Neuronal stem cell (in vitro differentiated cells): Measurements from ENCODE around the gene IGFL3.
A peak's percentile ranks its signal among the peaks of the same experiment; 100 is the strongest.

Experiments
- DNase-seq: peaks from one replicate; pipeline ENCODE4 v3.0.0-alpha.2; 2013; ENCODE audit warnings: low spot score
- H2AFZ ChIP-seq: one replicate; pipeline ENCODE4 v1.6.1; 2013; ENCODE audit warnings: mild to moderate bottlenecking, low read length, inconsistent platforms
- H2AK5ac ChIP-seq: 2 replicates; pipeline ENCODE4 v1.6.1; 2013; ENCODE audit warnings: low read depth, mild to moderate bottlenecking, inconsistent platforms, low read length, moderate library complexity, mixed read lengths
- H2BK120ac ChIP-seq: 2 replicates; pipeline ENCODE4 v1.6.1; 2013; ENCODE audit warnings: low read depth, mild to moderate bottlenecking, inconsistent platforms, low read length, moderate library complexity, mixed read lengths
- H2BK12ac ChIP-seq: one replicate; pipeline ENCODE4 v1.6.1; 2013; ENCODE audit warnings: low read length, inconsistent platforms
- H2BK15ac ChIP-seq: 2 replicates; pipeline ENCODE4 v1.6.1; 2013; ENCODE audit warnings: mild to moderate bottlenecking, low read length, inconsistent platforms, mixed read lengths
- H2BK5ac ChIP-seq: one replicate; pipeline ENCODE4 v1.6.1; 2013; ENCODE audit warnings: inconsistent platforms, mild to moderate bottlenecking, low read length, moderate library complexity
- H3K14ac ChIP-seq: one replicate; pipeline ENCODE4 v1.6.1; 2013; ENCODE audit warnings: low read length, inconsistent platforms
- H3K18ac ChIP-seq: 2 replicates; pipeline ENCODE4 v1.6.1; 2013; ENCODE audit warnings: low read length, inconsistent platforms
- H3K23ac ChIP-seq: 2 replicates; pipeline ENCODE4 v1.6.1; 2013; ENCODE audit warnings: low read depth, mild to moderate bottlenecking, mixed read lengths, low read length, inconsistent platforms; ENCODE audit not compliant: poor library complexity
- H3K27ac ChIP-seq: replicated peaks from 3 replicates; pipeline ENCODE4 v1.5.1; 2013; ENCODE audit warnings: low read length, inconsistent platforms
- H3K27me3 ChIP-seq, 3 experiments: 2 replicates each; pipeline ENCODE4 v1.6.1; 2013; ENCODE audit warnings: low read length in 3 of 3, mild to moderate bottlenecking in 2 of 3, inconsistent platforms in 1 of 3, low read depth in 1 of 3, mixed read lengths in 1 of 3, moderate library complexity in 1 of 3; ENCODE audit not compliant: control insufficient read depth in 3 of 3, insufficient read depth in 3 of 3
- H3K36me3 ChIP-seq, 2 donors: replicated peaks in 1 of 2; 2 replicates each; pipeline ENCODE4 v1.6.1; 2013; ENCODE audit warnings: low read length in 2 of 2; ENCODE audit not compliant: control insufficient read depth in 2 of 2, insufficient read depth in 2 of 2
- H3K4ac ChIP-seq: 2 replicates; pipeline ENCODE4 v1.6.1; 2013; ENCODE audit warnings: inconsistent platforms, mild to moderate bottlenecking, low read length, moderate library complexity
- H3K4me1 ChIP-seq, 2 donors: 1 replicate in 1 of 2; 2 replicates in 1 of 2; pipeline ENCODE4 v1.6.1; 2013; ENCODE audit warnings: low read length in 2 of 2, low read depth in 1 of 2; ENCODE audit not compliant: control insufficient read depth in 2 of 2, insufficient read depth in 1 of 2
- H3K4me2 ChIP-seq: one replicate; pipeline ENCODE4 v1.6.1; 2013; ENCODE audit warnings: mild to moderate bottlenecking, low read length, inconsistent platforms; ENCODE audit not compliant: insufficient read depth, poor library complexity, severe bottlenecking
- H3K4me3 ChIP-seq, 2 donors: 2 replicates each; pipeline ENCODE4 v1.5.1; 2013; ENCODE audit warnings: low read length in 2 of 2, mild to moderate bottlenecking in 2 of 2, inconsistent platforms in 1 of 2, moderate library complexity in 1 of 2
- H3K79me1 ChIP-seq: one replicate; pipeline ENCODE4 v1.6.1; 2013; ENCODE audit warnings: low read depth, mild to moderate bottlenecking, inconsistent platforms, low read length, moderate library complexity
- H3K9ac ChIP-seq: one replicate; pipeline ENCODE4 v1.6.1; 2013; ENCODE audit warnings: mild to moderate bottlenecking, low read depth, low read length, inconsistent platforms; ENCODE audit not compliant: poor library complexity
- H3K9me3 ChIP-seq, 2 donors: replicated peaks in 1 of 2; 2 replicates each; pipeline versions ENCODE3 to v1.6.1; 2013; ENCODE audit warnings: low read length in 2 of 2, mild to moderate bottlenecking in 2 of 2, inconsistent platforms in 1 of 2, low read depth in 1 of 2, mixed read lengths in 1 of 2, moderate library complexity in 1 of 2; ENCODE audit not compliant: control insufficient read depth in 2 of 2, insufficient read depth in 1 of 2
- H4K8ac ChIP-seq: one replicate; pipeline ENCODE4 v1.6.1; 2013; ENCODE audit warnings: low read depth, mild to moderate bottlenecking, inconsistent platforms, low read length, moderate library complexity
- H4K91ac ChIP-seq: one replicate; pipeline ENCODE4 v1.6.1; 2013; ENCODE audit warnings: low read length, low read depth, mild to moderate bottlenecking, inconsistent platforms; ENCODE audit not compliant: poor library complexity
- WGBS, 2 donors: extraction: QIAGEN DNeasy Blood & Tissue Kit; methylation state at CpG; one replicate each; pipeline ENCODE4 v1.1.7; 2013; ENCODE audit warnings: missing lambda C conversion rate in 2 of 2, mixed read lengths in 1 of 2; ENCODE audit not compliant: insufficient read length in 2 of 2, insufficient replicate concordance in 1 of 2; ENCODE audit errors: extremely low coverage in 2 of 2; 5-methylcytosine and 5-hydroxymethylcytosine counted together

The IGFL3 gene

DNA sequence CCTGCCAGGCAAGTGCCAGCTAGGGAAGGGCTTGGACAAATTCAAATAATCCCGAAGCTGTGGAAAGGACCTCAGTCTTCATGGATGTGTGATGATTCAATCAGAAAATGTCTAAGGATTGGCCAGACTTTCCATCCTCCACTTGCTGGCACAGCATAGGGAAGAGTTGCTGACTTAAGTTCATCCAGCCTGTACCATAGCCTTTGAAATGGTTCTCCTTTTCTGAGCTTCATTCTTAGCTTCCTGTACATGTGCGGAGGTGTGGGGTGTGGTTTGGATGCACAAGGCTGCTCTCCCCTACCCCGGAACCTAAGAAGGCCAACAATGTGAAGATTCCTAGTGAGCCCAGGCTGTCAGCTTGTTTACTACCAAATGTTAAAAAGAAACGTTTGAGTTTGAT is 959 bp upstream of the IGFL3 start:
- no peak overlapping the region for H2BK5ac ChIP-seq
- H2BK15ac ChIP-seq = no peak overlapping the region
- peaks cover 0 to 10% (median 0%) of the 10 kb centered on the region in 3 experiments for H3K27me3 ChIP-seq
- no peaks in the 10 kb centered on the region for H3K9me3 ChIP-seq
- H3K4me3 ChIP-seq = no peak overlapping the region
- H2AFZ ChIP-seq = no peak overlapping the region
- H3K23ac ChIP-seq = no peak overlapping the region
- DNase-seq = no peak
- H4K91ac ChIP-seq = no peak overlapping the region
- no peak overlapping the region for H3K18ac ChIP-seq
- no CpG with 5 or more reads among the region's 4 CpGs for WGBS, 2 donors
- peaks cover 2 to 3% of the 10 kb centered on the region in 2 donors for H3K4me1 ChIP-seq
- H3K14ac ChIP-seq = no peak overlapping the region
- H3K79me1 ChIP-seq = no peaks in the 10 kb centered on the region
- H4K8ac ChIP-seq = no peak overlapping the region
- no peak overlapping the region for H3K4ac ChIP-seq
- H3K4me2 ChIP-seq = no peak overlapping the region
- H2AK5ac ChIP-seq = no peak overlapping the region
- no peak overlapping the region for H2BK12ac ChIP-seq
- no peak overlapping the region for H2BK120ac ChIP-seq
- no peak overlapping the region for H3K27ac ChIP-seq
- no peaks in the 10 kb centered on the region for H3K36me3 ChIP-seq
- H3K9ac ChIP-seq = no peak overlapping the region

DNA sequence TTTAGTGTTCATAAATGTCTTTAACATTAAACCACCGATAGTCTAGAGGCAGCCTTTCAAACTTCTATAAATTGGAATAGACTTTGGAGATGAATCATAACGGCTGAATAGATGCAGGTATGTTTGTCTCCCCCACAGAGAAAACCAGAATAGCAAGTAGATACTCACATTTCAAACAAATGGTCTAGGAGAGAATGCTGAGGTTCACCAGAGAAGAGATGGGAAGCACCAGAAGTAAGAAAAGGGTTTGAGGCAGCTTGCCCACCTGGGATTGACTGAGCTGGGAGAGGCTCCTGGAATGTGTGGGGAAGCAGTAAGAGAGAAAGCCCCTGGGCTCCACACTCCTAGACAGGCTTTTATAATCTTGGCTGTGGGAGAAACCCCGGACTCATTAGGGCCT is 6.4 kb downstream of the IGFL3 start:
- peaks cover 5 to 7% of the 10 kb centered on the region in 2 donors for H3K9me3 ChIP-seq
- H3K23ac ChIP-seq = no peak overlapping the region
- H3K4me3 ChIP-seq = no peak overlapping the region
- no peak overlapping the region for H3K18ac ChIP-seq
- no peak overlapping the region for H3K4me2 ChIP-seq
- no peak for DNase-seq
- H3K27me3 ChIP-seq = peaks cover 0 to 5% (median 0%) of the 10 kb centered on the region in 3 experiments
- H2BK12ac ChIP-seq = no peak overlapping the region
- H4K91ac ChIP-seq = no peak overlapping the region
- WGBS, 2 donors = no CpG with 5 or more reads among the region's 3 CpGs
- H3K79me1 ChIP-seq = no peaks in the 10 kb centered on the region
- no peaks in the 10 kb centered on the region for H3K36me3 ChIP-seq
- H3K27ac ChIP-seq = no peak overlapping the region
- no peak overlapping the region for H3K14ac ChIP-seq
- no peak overlapping the region for H3K9ac ChIP-seq
- no peak overlapping the region for H2AFZ ChIP-seq
- no peak overlapping the region for H2BK15ac ChIP-seq
- H2BK120ac ChIP-seq = no peak overlapping the region
- no peak overlapping the region for H2AK5ac ChIP-seq
- peaks cover 6 to 7% of the 10 kb centered on the region in 2 donors for H3K4me1 ChIP-seq
- H4K8ac ChIP-seq = no peak overlapping the region
- no peak overlapping the region for H3K4ac ChIP-seq
- no peak overlapping the region for H2BK5ac ChIP-seq

DNA sequence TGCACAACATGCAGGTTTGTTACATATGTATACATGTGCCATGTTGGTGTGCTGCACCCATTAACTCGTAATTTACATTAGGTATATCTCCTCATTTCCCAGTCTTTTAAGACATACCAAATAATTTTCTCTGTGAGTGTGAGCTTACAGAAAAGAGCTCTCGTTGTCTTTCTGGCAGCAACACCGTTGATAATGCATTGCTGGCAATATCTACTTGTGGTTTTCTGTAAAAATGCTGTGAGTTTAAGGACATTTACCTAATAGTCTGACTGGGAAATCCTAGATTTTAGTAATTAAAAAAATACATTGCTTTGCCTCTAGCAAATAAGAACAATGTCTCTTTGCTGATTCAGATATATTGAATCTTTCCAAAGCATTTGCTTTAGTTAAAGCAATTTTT is 8.4 kb downstream of the IGFL3 start:
- Histone ChIP-seq H3K36me3 (no peaks in the 10 kb centered on the region), H3K23ac (no peak overlapping the region), H3K79me1 (no peaks in the 10 kb centered on the region), H3K18ac (no peak overlapping the region), H3K9ac (no peak overlapping the region), H3K4ac (no peak overlapping the region), H3K4me2 (no peak overlapping the region), H3K9me3 (peaks cover 5 to 7% of the 10 kb centered on the region in 2 donors), H2BK5ac (no peak overlapping the region), H2AK5ac (no peak overlapping the region), H2BK15ac (no peak overlapping the region), H4K91ac (no peak overlapping the region), H2BK12ac (no peak overlapping the region), H3K27me3 (peaks cover 0 to 13% (median 0%) of the 10 kb centered on the region in 3 experiments), H3K14ac (no peak overlapping the region), H3K4me3 (no peak overlapping the region), H4K8ac (no peak overlapping the region), H2AFZ (no peak overlapping the region), H3K27ac (no peak overlapping the region), H2BK120ac (no peak overlapping the region), H3K4me1 (peaks cover 4% of the 10 kb centered on the region in 2 donors)
- no peak for DNase-seq
- WGBS, 2 donors = no CpG with 5 or more reads among the region's 3 CpGs

DNA sequence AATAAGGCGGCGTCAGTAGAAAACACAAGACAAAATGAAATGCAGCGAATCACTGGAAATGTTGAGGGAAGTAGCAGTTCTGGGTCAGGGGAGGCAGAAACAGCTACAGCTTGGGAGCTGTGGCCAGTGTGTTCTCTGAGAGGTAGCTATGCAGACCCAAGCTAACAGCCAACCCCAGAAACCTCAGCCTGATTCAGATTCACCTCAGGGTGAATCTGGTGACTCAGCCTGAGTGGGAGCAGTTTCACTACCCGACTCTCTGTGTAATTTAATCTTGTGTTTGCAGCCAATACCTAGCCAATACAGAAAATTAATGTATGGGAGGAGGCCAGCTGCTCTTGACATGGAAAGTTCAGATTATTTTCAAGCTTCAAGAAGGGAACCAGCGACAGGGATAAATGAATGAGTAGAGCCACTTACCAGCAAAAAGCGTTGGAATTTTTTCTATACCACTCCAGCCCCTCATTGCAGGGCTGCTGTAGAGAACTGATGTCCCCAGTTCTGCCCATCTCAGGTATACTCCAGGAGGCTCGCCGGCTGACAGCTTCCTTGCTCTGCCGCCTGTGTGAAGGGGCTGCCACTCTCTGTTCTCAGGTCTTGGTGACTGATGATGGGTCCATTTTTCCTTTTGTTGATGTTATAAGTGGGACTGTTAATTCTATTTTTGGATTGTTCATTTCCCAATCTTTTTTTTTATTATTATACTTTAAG is 8.9 kb downstream of the IGFL3 start:
- no peak overlapping the region for H3K4ac ChIP-seq
- peak overlapping the region; percentile 44 for H2AK5ac ChIP-seq
- no peaks in the 10 kb centered on the region for H3K36me3 ChIP-seq
- peaks cover 4% of the 10 kb centered on the region in 2 donors for H3K4me1 ChIP-seq
- no peak overlapping the region for H2BK5ac ChIP-seq
- H4K8ac ChIP-seq = no peak overlapping the region
- H2AFZ ChIP-seq = no peak overlapping the region
- no peak overlapping the region for H4K91ac ChIP-seq
- H3K18ac ChIP-seq = no peak overlapping the region
- H2BK12ac ChIP-seq = no peak overlapping the region
- no peak overlapping the region for H3K14ac ChIP-seq
- DNase-seq = no peak
- H3K4me2 ChIP-seq = no peak overlapping the region
- no peak overlapping the region for H3K4me3 ChIP-seq
- H3K9me3 ChIP-seq = peaks cover 5 to 7% of the 10 kb centered on the region in 2 donors
- no peak overlapping the region for H2BK15ac ChIP-seq
- H2BK120ac ChIP-seq = no peak overlapping the region
- H3K79me1 ChIP-seq = no peaks in the 10 kb centered on the region
- WGBS, 2 donors = no CpG with 5 or more reads among the region's 9 CpGs
- peaks cover 0 to 13% (median 0%) of the 10 kb centered on the region in 3 experiments for H3K27me3 ChIP-seq
- no peak overlapping the region for H3K27ac ChIP-seq
- H3K9ac ChIP-seq = no peak overlapping the region
- no peak overlapping the region for H3K23ac ChIP-seq
